ENCODE measurements around the gene STOML3.

STOML3 gene

DNA sequence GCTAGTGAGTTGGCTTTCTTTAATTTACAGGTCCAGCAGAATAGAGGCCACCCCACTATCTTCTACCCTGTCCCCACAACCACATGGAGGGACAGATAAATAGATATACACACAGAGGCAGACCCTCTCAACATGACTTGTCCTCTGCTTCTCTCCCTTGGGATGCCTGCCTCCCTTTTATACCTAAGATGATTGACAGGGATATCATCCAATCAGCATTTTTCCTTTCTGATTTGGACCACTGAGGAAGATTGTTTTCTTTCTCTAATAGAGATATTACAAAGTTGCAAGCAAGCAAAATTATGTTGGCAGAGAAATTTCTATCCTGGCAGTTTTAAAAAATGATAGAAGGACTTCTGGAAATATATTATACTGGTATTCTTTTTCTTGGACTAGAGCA, 35.8 kb downstream of the STOML3 start:
- TF ChIP-seq, protein P1, sequence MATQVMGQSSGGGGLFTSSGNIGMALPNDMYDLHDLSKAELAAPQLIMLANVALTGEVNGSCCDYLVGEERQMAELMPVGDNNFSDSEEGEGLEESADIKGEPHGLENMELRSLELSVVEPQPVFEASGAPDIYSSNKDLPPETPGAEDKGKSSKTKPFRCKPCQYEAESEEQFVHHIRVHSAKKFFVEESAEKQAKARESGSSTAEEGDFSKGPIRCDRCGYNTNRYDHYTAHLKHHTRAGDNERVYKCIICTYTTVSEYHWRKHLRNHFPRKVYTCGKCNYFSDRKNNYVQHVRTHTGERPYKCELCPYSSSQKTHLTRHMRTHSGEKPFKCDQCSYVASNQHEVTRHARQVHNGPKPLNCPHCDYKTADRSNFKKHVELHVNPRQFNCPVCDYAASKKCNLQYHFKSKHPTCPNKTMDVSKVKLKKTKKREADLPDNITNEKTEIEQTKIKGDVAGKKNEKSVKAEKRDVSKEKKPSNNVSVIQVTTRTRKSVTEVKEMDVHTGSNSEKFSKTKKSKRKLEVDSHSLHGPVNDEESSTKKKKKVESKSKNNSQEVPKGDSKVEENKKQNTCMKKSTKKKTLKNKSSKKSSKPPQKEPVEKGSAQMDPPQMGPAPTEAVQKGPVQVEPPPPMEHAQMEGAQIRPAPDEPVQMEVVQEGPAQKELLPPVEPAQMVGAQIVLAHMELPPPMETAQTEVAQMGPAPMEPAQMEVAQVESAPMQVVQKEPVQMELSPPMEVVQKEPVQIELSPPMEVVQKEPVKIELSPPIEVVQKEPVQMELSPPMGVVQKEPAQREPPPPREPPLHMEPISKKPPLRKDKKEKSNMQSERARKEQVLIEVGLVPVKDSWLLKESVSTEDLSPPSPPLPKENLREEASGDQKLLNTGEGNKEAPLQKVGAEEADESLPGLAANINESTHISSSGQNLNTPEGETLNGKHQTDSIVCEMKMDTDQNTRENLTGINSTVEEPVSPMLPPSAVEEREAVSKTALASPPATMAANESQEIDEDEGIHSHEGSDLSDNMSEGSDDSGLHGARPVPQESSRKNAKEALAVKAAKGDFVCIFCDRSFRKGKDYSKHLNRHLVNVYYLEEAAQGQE (IDR thresholded peaks at IDR 0.05; ENCODE audit: insufficient read depth in 1 of 2, low read depth in 2 of 2, low read length in 2 of 2), result no peak
- no peak for TF ChIP-seq POLR2AphosphoS5 (IDR thresholded peaks at IDR 0.05; ENCODE audit: low read depth, low read length)
- TF ChIP-seq FOXP2 (optimal IDR thresholded peaks at IDR 0.05; ENCODE audit: borderline replicate concordance, extremely low read depth, extremely low read length, insufficient read depth), result no peak
- TF ChIP-seq SIN3A (IDR thresholded peaks at IDR 0.05; ENCODE audit: borderline replicate concordance, insufficient read depth, low read length), result no peak
- TF ChIP-seq TAF1 (IDR thresholded peaks at IDR 0.05; ENCODE audit: borderline replicate concordance, insufficient read depth, low read length), result no peak

DNA sequence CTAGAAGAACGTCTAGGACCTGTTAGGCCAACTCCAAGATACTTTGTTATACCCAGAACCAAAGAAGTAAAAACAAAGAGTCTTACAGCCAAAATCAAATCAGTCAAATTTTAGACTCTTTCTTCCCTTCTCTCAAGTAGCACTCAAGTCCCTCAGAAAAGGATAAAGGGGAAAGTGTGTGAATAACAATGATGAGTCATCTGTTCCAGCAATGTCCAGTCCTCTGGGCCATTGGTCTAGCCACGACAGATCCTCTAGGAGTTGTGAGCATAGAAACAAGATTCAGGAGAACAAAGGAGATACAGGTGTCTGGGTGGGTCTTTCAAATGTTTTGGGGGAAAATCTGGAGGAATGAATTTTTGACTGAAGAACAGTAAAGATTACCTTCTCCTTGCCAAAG, 36.3 kb downstream of the STOML3 start:
- TF ChIP-seq SIN3A (IDR thresholded peaks at IDR 0.05; ENCODE audit: borderline replicate concordance, insufficient read depth, low read length) (no peak), FOXP2 (optimal IDR thresholded peaks at IDR 0.05; ENCODE audit: borderline replicate concordance, extremely low read depth, extremely low read length, insufficient read depth) (no peak), POLR2AphosphoS5 (IDR thresholded peaks at IDR 0.05; ENCODE audit: low read depth, low read length) (no peak), TAF1 (IDR thresholded peaks at IDR 0.05; ENCODE audit: borderline replicate concordance, insufficient read depth, low read length) (no peak)
- TF ChIP-seq, protein P1 (IDR thresholded peaks at IDR 0.05; ENCODE audit: insufficient read depth in 1 of 2, low read depth in 2 of 2, low read length in 2 of 2), result no peak

DNA sequence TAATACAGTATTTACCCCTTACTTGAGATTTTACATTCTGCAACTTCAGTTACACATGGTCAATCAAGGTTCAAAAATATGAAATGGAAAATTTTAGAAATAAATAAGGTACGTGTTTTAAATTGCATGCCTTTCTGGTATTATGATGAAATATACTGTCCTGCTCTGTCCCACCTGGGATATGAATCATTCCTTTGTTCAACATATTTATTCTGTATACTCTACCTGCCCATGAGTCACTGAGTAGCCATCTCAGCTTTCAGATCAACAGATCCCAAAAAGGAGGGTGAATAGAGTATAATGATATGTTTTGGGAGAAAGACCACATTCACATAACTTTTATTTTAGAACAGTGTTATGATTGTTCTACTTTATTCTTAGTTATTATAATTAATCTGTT, 37.8 kb downstream of the STOML3 start:
- TF ChIP-seq FOXP2 (optimal IDR thresholded peaks at IDR 0.05; ENCODE audit: borderline replicate concordance, extremely low read depth, extremely low read length, insufficient read depth) (no peak), SIN3A (IDR thresholded peaks at IDR 0.05; ENCODE audit: borderline replicate concordance, insufficient read depth, low read length) (no peak), POLR2AphosphoS5 (IDR thresholded peaks at IDR 0.05; ENCODE audit: low read depth, low read length) (no peak), TAF1 (IDR thresholded peaks at IDR 0.05; ENCODE audit: borderline replicate concordance, insufficient read depth, low read length) (no peak)
- TF ChIP-seq, protein P1 (IDR thresholded peaks at IDR 0.05; ENCODE audit: insufficient read depth in 1 of 2, low read depth in 2 of 2, low read length in 2 of 2), result no peak

DNA sequence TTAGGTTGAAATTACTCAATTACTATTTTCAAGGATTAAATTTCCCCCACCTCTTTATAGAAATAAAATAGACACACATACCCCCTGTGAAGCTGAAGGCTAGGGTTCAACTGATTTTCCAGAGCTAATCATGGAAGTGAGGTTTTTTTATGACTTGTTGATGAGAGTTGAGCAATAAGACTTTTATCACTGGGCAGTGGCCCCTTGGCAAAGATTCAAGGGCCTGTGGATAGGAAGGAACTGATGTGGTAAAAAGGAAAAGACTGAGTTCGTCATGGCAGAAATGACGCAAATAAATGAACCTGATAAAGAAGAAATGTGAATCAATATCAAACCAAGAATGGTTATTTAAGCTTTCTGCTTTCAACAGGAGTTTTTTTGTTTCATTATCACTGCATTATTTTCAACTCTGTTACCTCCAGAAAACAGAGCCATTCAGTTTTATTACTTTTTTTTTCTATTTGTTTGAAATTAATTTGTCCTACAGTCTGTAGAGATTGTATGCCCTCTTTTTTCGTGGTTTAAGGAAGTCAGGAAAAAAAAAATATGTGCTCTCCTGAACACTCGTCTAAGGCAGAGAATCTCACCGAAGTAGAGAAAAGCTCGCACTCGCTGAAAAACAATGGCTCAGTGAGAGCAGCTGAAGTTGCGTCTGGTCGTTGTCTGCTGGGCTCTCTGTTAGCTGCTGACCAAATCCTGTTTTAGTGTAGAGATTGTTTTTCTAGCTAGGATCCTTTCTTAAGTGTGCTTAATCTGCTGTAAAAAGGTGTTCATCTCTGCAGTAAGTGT, 38.9 kb downstream of the STOML3 start:
- TF ChIP-seq POLR2AphosphoS5 (IDR thresholded peaks at IDR 0.05; ENCODE audit: low read depth, low read length) (no peak), SIN3A (IDR thresholded peaks at IDR 0.05; ENCODE audit: borderline replicate concordance, insufficient read depth, low read length) (no peak), TAF1 (IDR thresholded peaks at IDR 0.05; ENCODE audit: borderline replicate concordance, insufficient read depth, low read length) (no peak), FOXP2 (optimal IDR thresholded peaks at IDR 0.05; ENCODE audit: borderline replicate concordance, extremely low read depth, extremely low read length, insufficient read depth) (no peak)
- TF ChIP-seq, protein P1 (IDR thresholded peaks at IDR 0.05; ENCODE audit: insufficient read depth in 1 of 2, low read depth in 2 of 2, low read length in 2 of 2), result no peak

Measured in PFSK-1 (cell line).